NT2/D1 (cell line): ENCODE data around the gene GDI2.
A peak's percentile ranks its signal among the peaks of the same experiment; 100 is the strongest.
"Not testable (repeated sequence)": the region's sequence is repeated elsewhere in the genome, so short reads cannot be mapped to it uniquely, and the experiment has no call there.

Experiments used
- DNase-seq: peaks from one replicate; pipeline ENCODE4 v3.0.0-alpha.2; 2011; ENCODE audit warnings: low read depth, low spot score
- H3K27me3 ChIP-seq: 2 replicates; pipeline ENCODE4 v1.6.0; 2011; ENCODE audit warnings: mild to moderate bottlenecking; ENCODE audit not compliant: insufficient read length, insufficient read depth
- H3K36me3 ChIP-seq: 2 replicates; pipeline ENCODE4 v1.6.1; 2011; ENCODE audit warnings: mild to moderate bottlenecking, low read length, mixed read lengths; ENCODE audit not compliant: insufficient read depth, insufficient read length
- H3K4me1 ChIP-seq: 2 replicates; pipeline ENCODE4 v1.5.1; 2011; ENCODE audit not compliant: insufficient read depth, insufficient read length
- H3K4me3 ChIP-seq: 2 replicates; pipeline ENCODE4 v1.5.1; 2011; ENCODE audit warnings: low read depth; ENCODE audit not compliant: insufficient read length
- H3K9ac ChIP-seq: 2 replicates; pipeline ENCODE4 v1.6.0; 2011; ENCODE audit warnings: low read depth; ENCODE audit not compliant: insufficient read length
- H3K9me3 ChIP-seq: 2 replicates; pipeline ENCODE4 v1.5.1; 2011; ENCODE audit warnings: mild to moderate bottlenecking, low read length; ENCODE audit not compliant: insufficient read depth
- SUZ12 ChIP-seq: IDR thresholded peaks from 2 replicates; pipeline ENCODE4 v1.6.1; 2011; ENCODE audit not compliant: insufficient read length, insufficient read depth; ENCODE audit errors: extremely low read depth
- YY1 ChIP-seq: IDR thresholded peaks from 2 replicates; pipeline ENCODE4 v1.6.1; 2011; ENCODE audit not compliant: insufficient read length, insufficient read depth
- ZNF274 ChIP-seq: IDR thresholded peaks from 2 replicates; pipeline ENCODE4 v1.6.1; 2011; ENCODE audit warnings: mild to moderate bottlenecking, low read depth, low read length

The GDI2 gene

DNA sequence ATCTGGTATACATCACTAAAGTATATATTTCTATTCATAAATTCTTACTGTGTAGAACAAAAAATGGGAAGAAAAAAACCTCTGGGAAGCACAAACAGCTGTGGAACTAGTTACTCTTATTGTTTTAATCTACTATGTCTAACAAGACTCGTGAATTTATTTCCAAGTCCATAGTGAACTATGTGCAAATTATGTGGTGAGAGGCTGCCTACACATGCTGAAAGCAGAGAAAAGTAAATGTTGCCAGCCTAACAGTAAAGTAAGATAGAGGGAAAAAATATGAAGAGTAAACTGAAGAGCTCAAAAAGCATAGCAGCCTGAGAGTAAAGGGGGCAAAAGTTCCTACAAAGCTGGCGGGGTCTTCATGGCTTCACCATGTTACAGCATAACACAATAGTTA, 3.0 kb downstream of the GDI2 start:
- no peak for DNase-seq
- Histone ChIP-seq H3K9me3 (no peaks in the 10 kb centered on the region), H3K36me3 (peaks cover 27% of the 10 kb centered on the region), H3K9ac (peak overlapping the region; percentile 61), H3K4me3 (no peak overlapping the region), H3K27me3 (no peaks in the 10 kb centered on the region), H3K4me1 (no peaks in the 10 kb centered on the region)
- TF ChIP-seq ZNF274 (no peak), YY1 (no peak), SUZ12 (no peak)

DNA sequence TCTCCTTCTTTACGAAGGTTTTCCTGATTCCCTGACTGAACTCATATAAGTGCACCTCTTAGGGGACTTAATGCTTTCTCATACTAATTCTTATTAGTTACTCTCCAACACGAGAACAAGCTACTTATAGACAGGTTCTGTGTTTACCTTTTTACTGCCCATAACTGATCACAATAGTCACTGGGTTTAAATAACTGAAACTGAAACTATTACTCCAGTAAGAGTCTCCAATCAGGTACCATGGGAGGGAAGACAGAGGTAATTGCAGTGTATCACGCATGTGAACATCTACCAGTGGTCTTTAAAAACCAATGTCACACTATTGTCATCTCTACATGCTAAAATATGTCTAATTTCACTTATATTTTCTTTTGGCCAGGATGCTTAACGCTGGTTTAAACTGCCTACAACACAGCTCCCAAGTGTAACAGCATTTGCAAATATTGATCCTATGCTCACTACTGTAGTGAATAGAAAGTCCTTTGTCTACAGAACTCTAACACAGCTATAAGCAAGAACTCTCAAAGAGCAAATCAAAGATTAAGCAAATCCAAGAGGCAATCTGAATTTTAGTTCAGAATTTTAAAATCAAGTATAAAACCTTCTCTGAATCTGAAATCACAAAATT, 3.6 kb downstream of the GDI2 start:
- TF ChIP-seq YY1 (no peak), ZNF274 (no peak), SUZ12 (no peak)
- Histone ChIP-seq H3K9me3 (no peaks in the 10 kb centered on the region), H3K4me3 (no peak overlapping the region), H3K9ac (no peak overlapping the region), H3K36me3 (peaks cover 27% of the 10 kb centered on the region), H3K27me3 (no peaks in the 10 kb centered on the region), H3K4me1 (no peaks in the 10 kb centered on the region)
- DNase-seq, result no peak

DNA sequence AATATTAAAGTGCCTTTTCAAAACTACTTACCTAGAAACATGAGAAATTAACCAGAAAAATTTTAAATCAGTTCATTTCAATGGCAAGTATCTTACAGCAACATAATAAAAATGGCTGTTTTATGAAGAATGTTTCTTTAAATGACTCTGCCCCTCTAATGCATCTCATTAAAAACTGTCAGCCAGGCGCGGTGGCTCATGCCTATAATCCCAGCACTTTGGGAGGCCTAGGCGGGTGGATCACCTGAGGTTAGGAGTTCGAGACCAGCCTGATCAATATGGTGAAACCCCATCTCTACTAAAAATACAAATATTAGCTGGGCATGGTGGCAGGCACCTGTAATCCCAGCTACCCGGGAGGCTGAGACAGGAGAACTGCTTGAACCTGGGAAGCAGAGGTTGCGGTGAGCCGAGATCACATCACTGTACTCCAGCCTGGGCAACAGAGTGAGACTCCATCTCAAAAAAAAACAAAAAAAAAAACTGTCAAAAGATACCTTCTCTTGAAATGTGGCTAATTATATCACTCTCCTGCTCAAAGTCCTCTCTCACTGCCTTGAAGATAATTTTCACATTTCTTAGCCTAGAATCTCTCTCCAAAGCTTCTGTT, 4.3 kb downstream of the GDI2 start:
- H3K27me3 ChIP-seq, H3K4me3 ChIP-seq, H3K4me1 ChIP-seq, H3K9me3 ChIP-seq, DNase-seq, H3K9ac ChIP-seq: not testable (repeated sequence)
- peaks cover 27% of the 10 kb centered on the region for H3K36me3 ChIP-seq

DNA sequence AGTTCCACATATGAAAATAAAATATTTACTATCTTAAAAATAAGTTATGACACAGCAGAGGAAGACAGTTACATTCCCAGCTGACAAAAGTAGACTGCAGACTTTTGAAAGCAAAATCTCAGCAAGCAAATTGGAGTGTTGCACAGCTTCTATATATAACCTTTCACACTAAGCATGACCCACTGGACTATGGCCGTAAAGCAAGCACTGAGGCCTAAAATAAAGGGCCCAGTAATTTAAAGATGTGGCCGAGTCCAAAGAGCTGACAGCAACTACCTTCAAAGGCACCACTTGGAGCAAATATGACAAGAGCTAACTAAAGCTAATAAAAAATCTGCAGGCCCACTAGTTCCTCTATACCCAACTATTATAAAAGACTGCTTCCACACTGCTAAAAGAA, 6.5 kb downstream of the GDI2 start:
- H3K4me3 ChIP-seq, result no peak overlapping the region
- no peak for TF ChIP-seq ZNF274
- peaks cover 27% of the 10 kb centered on the region for H3K36me3 ChIP-seq
- no peaks in the 10 kb centered on the region for H3K27me3 ChIP-seq
- no peaks in the 10 kb centered on the region for H3K9me3 ChIP-seq
- H3K4me1 ChIP-seq, result no peaks in the 10 kb centered on the region
- no peak for DNase-seq
- H3K9ac ChIP-seq, result no peak overlapping the region

DNA sequence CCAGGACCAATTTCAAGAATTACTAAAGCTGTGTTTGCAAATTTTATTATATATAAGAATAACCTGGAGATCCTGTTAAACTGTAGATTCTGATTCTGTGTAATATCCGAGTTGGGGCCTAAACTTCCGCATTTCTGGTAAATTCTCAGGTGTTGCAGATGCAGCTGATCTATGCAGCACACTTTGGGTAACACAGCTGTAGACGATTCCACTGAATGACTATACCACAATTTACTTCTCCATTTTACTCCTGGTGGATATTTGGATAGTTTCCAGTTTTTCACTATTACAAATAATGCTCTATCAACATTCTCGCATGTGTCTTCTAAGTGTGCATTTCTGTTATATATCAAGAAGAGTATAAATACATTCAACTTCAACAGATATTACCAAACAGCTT, 7.5 kb downstream of the GDI2 start:
- Histone ChIP-seq H3K4me1 (no peaks in the 10 kb centered on the region), H3K4me3 (no peak overlapping the region), H3K36me3 (peaks cover 26% of the 10 kb centered on the region), H3K27me3 (no peaks in the 10 kb centered on the region), H3K9me3 (no peaks in the 10 kb centered on the region), H3K9ac (no peak overlapping the region)
- TF ChIP-seq SUZ12 (no peak), YY1 (no peak), ZNF274 (no peak)
- DNase-seq, result no peak

DNA sequence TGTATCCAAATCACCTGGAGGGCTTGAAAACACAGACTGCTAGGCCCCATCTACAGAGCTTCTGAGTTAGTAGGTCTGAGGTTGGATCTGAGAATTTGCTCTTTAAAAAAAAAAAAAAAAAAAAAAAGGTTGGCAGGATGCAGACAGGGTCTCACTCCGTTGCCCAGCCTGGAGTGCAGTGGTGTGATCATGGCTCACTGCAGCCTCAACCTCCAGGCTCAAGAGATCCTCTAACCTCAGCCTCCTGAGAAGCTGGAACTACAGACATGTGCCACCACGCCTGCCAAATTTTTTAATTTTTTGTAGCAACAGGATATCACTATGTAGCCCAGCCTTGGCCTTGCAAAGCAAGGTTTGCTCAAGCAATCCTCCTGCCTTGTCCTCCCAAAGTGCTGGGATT, 8.0 kb downstream of the GDI2 start:
- TF ChIP-seq ZNF274 (no peak), YY1 (no peak), SUZ12 (no peak)
- Histone ChIP-seq H3K4me3 (no peak overlapping the region), H3K9ac (no peak overlapping the region), H3K36me3 (peaks cover 28% of the 10 kb centered on the region), H3K9me3 (no peaks in the 10 kb centered on the region), H3K4me1 (no peaks in the 10 kb centered on the region), H3K27me3 (no peaks in the 10 kb centered on the region)
- DNase-seq, result no peak

DNA sequence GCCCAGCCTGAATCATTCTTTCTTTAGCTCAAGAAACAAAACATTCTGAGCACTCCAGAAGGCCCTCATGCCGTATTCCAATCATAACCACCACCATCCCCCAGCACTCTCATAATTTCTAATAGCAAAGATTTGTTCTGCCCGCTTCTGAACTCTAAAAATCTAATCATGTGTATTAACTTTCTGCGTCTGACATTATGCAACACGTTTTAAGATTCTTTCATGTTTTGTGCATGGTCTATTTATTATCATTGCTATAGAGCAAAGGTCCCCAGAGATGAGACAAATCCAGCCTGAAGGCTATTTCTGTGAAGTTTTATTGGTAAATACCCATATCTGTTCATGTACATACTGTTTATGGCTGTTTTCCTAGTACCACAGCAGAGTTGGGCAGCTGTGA, 8.8 kb downstream of the GDI2 start:
- no peaks in the 10 kb centered on the region for H3K4me1 ChIP-seq
- no peak overlapping the region for H3K9ac ChIP-seq
- H3K9me3 ChIP-seq, result no peaks in the 10 kb centered on the region
- H3K36me3 ChIP-seq, result peaks cover 29% of the 10 kb centered on the region
- no peak for DNase-seq
- H3K27me3 ChIP-seq, result no peaks in the 10 kb centered on the region
- H3K4me3 ChIP-seq, result no peak overlapping the region
- TF ChIP-seq YY1 (no peak), SUZ12 (no peak), ZNF274 (no peak)

DNA sequence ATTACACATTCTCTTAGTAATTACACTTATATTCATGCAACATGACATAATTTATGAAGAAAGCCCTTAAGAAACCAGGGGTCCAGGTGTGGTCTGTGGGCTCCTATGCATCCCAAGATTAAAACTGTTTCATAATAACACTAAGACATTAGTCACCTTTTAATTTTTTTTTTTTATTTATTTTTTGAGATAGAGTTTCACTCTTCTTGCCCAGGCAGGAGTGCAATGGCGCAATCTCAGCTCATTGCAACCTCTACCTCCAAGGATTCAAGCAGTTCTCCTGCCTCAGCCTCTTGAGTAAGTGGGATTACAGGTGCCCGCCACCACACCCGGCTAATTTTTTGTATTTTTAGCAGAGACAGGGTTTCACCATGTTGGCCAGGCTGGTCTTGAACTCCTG, 12.5 kb downstream of the GDI2 start:
- no peak for TF ChIP-seq ZNF274
- TF ChIP-seq SUZ12, result no peak
- TF ChIP-seq YY1, result no peak
- Histone ChIP-seq H3K4me1 (no peaks in the 10 kb centered on the region), H3K9me3 (no peaks in the 10 kb centered on the region), H3K4me3 (no peak overlapping the region), H3K36me3 (peaks cover 51% of the 10 kb centered on the region), H3K9ac (no peak overlapping the region), H3K27me3 (no peaks in the 10 kb centered on the region)
- DNase-seq, result no peak
